Neural cell (in vitro differentiated cells): Measurements from ENCODE around the gene SPATA19. TPM values are rescaled to one million over a fixed set of nuclear protein-coding genes. Genes with fewer than 3 reads are reported as not detected.

ENCODE experiments used
- H2AFZ ChIP-seq: fragments of 200-600, 300-800 bp; sonication (generic), shearing (Covaris generic); 2 replicates; pipeline ENCODE4 v1.6.0; 2014; ENCODE audit warnings: low read depth, mild to moderate bottlenecking, antibody characterized with exemption, low read length, moderate library complexity
- H3F3A ChIP-seq: fragments of 200-600 bp; shearing (Covaris generic); 2 replicates; pipeline ENCODE4 v1.6.1; 2016; ENCODE audit warnings: mild to moderate bottlenecking, moderate library complexity, mixed read lengths, antibody characterized with exemption, low read length; ENCODE audit not compliant: insufficient read depth, poor library complexity, severe bottlenecking
- H3K27ac ChIP-seq: fragments of 200-600, 300-800 bp; sonication (generic), shearing (Covaris generic); 2 replicates; pipeline ENCODE4 v1.5.1; 2014; ENCODE audit warnings: mild to moderate bottlenecking, low read length, moderate library complexity
- H3K27me3 ChIP-seq: fragments of 300-800, 200-600 bp; sonication (generic), shearing (Covaris generic); 2 replicates; pipeline ENCODE4 v1.6.0; 2014; ENCODE audit warnings: mild to moderate bottlenecking, low read depth, low read length, moderate library complexity; ENCODE audit not compliant: insufficient read depth
- H3K36me3 ChIP-seq: fragments of 300-800, 200-600 bp; sonication (generic), shearing (Covaris generic); 2 replicates; pipeline ENCODE4 v1.5.1; 2014; ENCODE audit warnings: mild to moderate bottlenecking, antibody characterized with exemption, low read length, moderate library complexity; ENCODE audit not compliant: insufficient read depth
- H3K4me2 ChIP-seq: fragments of 300-800, 200-600 bp; sonication (generic), shearing (Covaris generic); 2 replicates; pipeline ENCODE4 v1.6.0; 2014; ENCODE audit warnings: mild to moderate bottlenecking, low read length
- H3K4me3 ChIP-seq: fragments of 300-800, 200-600 bp; sonication (generic), shearing (Covaris generic); 2 replicates; pipeline ENCODE4 v1.5.1; 2014; ENCODE audit warnings: mild to moderate bottlenecking, low read length, moderate library complexity
- H3K79me2 ChIP-seq: fragments of 200-600 bp; shearing (Covaris generic); replicated peaks from 2 replicates; pipeline ENCODE4 v1.6.0; 2014; ENCODE audit warnings: mild to moderate bottlenecking, low read length, moderate library complexity; ENCODE audit not compliant: insufficient read depth
- H3K9ac ChIP-seq: fragments of 300-800, 200-600 bp; sonication (generic), shearing (Covaris generic); 2 replicates; pipeline ENCODE4 v1.6.1; 2016; ENCODE audit warnings: mild to moderate bottlenecking, low read length, mixed read lengths
- H3K9me2 ChIP-seq: fragments of 200-600 bp; shearing (Covaris generic); 2 replicates; pipeline ENCODE4 v1.6.1; 2016; ENCODE audit warnings: mild to moderate bottlenecking, low read length, mixed read lengths; ENCODE audit not compliant: insufficient read depth
- H3K9me3 ChIP-seq: fragments of 200-600, 300-800 bp; sonication (generic), shearing (Covaris generic); 2 replicates; pipeline ENCODE4 v1.6.1; 2016; ENCODE audit warnings: mild to moderate bottlenecking, mixed run types, low read length, moderate library complexity, mixed read lengths
- H4K20me1 ChIP-seq: fragments of 200-600 bp; shearing (Covaris generic); 2 replicates; pipeline ENCODE4 v1.6.1; 2016; ENCODE audit warnings: mild to moderate bottlenecking, mixed run types; ENCODE audit not compliant: insufficient read depth
- CTCF ChIP-seq: fragments of 450-650 bp; IDR thresholded peaks from 2 replicates; pipeline ENCODE4 v1.5.1; 2014; ENCODE audit warnings: antibody characterized with exemption, mild to moderate bottlenecking, moderate library complexity; ENCODE audit not compliant: poor library complexity, severe bottlenecking
- EP300 ChIP-seq: fragments of 450-650 bp; conservative IDR thresholded peaks from 2 replicates; pipeline ENCODE4 v1.6.1; 2014; ENCODE audit warnings: antibody characterized with exemption, mild to moderate bottlenecking, moderate library complexity; ENCODE audit not compliant: poor library complexity, severe bottlenecking
- EZH2 ChIP-seq: fragments of 200-600, 300-800 bp; shearing (Covaris generic), sonication (generic); IDR thresholded peaks from 2 replicates; pipeline ENCODE4 v1.6.1; 2014; ENCODE audit warnings: antibody characterized with exemption, low read length, borderline replicate concordance, mild to moderate bottlenecking; ENCODE audit not compliant: insufficient read depth, poor library complexity, severe bottlenecking
- MXI1 ChIP-seq: fragments of 450-650 bp; conservative IDR thresholded peaks from 2 replicates; pipeline ENCODE4 v1.6.1; 2014; ENCODE audit warnings: antibody characterized with exemption, mild to moderate bottlenecking; ENCODE audit not compliant: poor library complexity, severe bottlenecking
- POLR2AphosphoS5 ChIP-seq: IDR thresholded peaks from 2 replicates; pipeline ENCODE4 v1.6.1; 2012
- RAD21 ChIP-seq: fragments of 450-650 bp; conservative IDR thresholded peaks from 2 replicates; pipeline ENCODE4 v1.6.1; 2014; ENCODE audit warnings: antibody characterized with exemption, mild to moderate bottlenecking, moderate library complexity
- REST ChIP-seq: IDR thresholded peaks from 2 replicates; pipeline ENCODE4 v1.6.1; 2012; ENCODE audit warnings: borderline replicate concordance
- SMC3 ChIP-seq: fragments of 450-650 bp; conservative IDR thresholded peaks from 2 replicates; pipeline ENCODE4 v1.6.1; 2014; ENCODE audit warnings: antibody characterized with exemption, mild to moderate bottlenecking, moderate library complexity; ENCODE audit not compliant: poor library complexity
- TAF1 ChIP-seq: IDR thresholded peaks from 2 replicates; pipeline ENCODE4 v1.6.1; 2012; ENCODE audit warnings: low read depth
- polyA plus RNA-seq: library from polyadenylated mRNA; depleted of rRNA; stranded (reverse); fragments of >200 nt; gene quantifications from 2 replicates; pipeline ENCODE4 v1.2.3, GENCODE V29; 2014

SPATA19 gene
- polyA plus RNA-seq, 1 donor from 2014 or later = not detected

- no peaks in the 10 kb centered on the region for H3F3A ChIP-seq
- H3K9ac ChIP-seq = no peak overlapping the region
- no peaks in the 10 kb centered on the region for H3K36me3 ChIP-seq
- no peak overlapping the region for H3K4me3 ChIP-seq
- no peak overlapping the region for H2AFZ ChIP-seq
- H3K27me3 ChIP-seq = no peaks in the 10 kb centered on the region
- TF ChIP-seq REST = no peak
- no peak for TF ChIP-seq EZH2
- TF ChIP-seq RAD21 = no peak
- TF ChIP-seq TAF1 = no peak
- no peak for TF ChIP-seq CTCF
- TF ChIP-seq MXI1 = no peak
- no peaks in the 10 kb centered on the region for H4K20me1 ChIP-seq
- H3K79me2 ChIP-seq = no peaks in the 10 kb centered on the region
- no peaks in the 10 kb centered on the region for H3K9me2 ChIP-seq
- no peak overlapping the region for H3K27ac ChIP-seq
- H3K4me2 ChIP-seq = no peak overlapping the region
- H3K9me3 ChIP-seq = no peaks in the 10 kb centered on the region
Measured at GRCh38 chr11:133886029-133886428, 40.7 kb upstream of the SPATA19 start.

- Histone ChIP-seq H3K27me3 (no peaks in the 10 kb centered on the region), H3F3A (no peaks in the 10 kb centered on the region), H2AFZ (no peak overlapping the region), H3K9me3 (no peaks in the 10 kb centered on the region), H3K79me2 (no peaks in the 10 kb centered on the region), H3K27ac (no peak overlapping the region), H3K9ac (no peak overlapping the region), H3K4me3 (no peak overlapping the region), H3K9me2 (no peaks in the 10 kb centered on the region), H4K20me1 (no peaks in the 10 kb centered on the region), H3K4me2 (no peak overlapping the region), H3K36me3 (no peaks in the 10 kb centered on the region)
- TF ChIP-seq RAD21 (no peak), POLR2AphosphoS5 (no peak), MXI1 (no peak), EZH2 (no peak), REST (no peak), SMC3 (no peak), TAF1 (no peak), CTCF (no peak), EP300 (no peak)
Measured at GRCh38 chr11:133872160-133872559, 26.8 kb upstream of the SPATA19 start.
